Chondrocyte (in vitro differentiated cells): ENCODE results near the gene AUTS2. TPM values are rescaled to one million over a fixed set of nuclear protein-coding genes. Genes with fewer than 3 reads are reported as not detected.

Source experiments
- DNase-seq: peaks from one replicate; pipeline ENCODE4 v3.0.0; 2021; ENCODE audit warnings: mixed read lengths, low spot score
- H3K27ac Mint-ChIP-seq: one replicate; pipeline ENCODE4 v1.8.0; 2021; ENCODE audit warnings: mild to moderate bottlenecking, moderate library complexity, mixed read lengths; ENCODE audit not compliant: unreplicated experiment
- H3K27me3 Mint-ChIP-seq: 2 replicates; pipeline ENCODE4 v1.8.0; 2021; ENCODE audit warnings: low read depth, mixed read lengths
- H3K36me3 Mint-ChIP-seq: 2 replicates; pipeline ENCODE4 v1.8.0; 2021; ENCODE audit warnings: low read depth, mixed read lengths
- H3K4me1 Mint-ChIP-seq: 2 replicates; pipeline ENCODE4 v1.8.0; 2021; ENCODE audit warnings: low read depth, mild to moderate bottlenecking, mixed read lengths
- H3K4me3 Mint-ChIP-seq: one replicate; pipeline ENCODE4 v1.8.0; 2021; ENCODE audit warnings: mild to moderate bottlenecking, moderate library complexity, mixed read lengths; ENCODE audit not compliant: unreplicated experiment
- H3K9me3 Mint-ChIP-seq: 2 replicates; pipeline ENCODE4 v1.8.0; 2021; ENCODE audit warnings: low read depth, mixed read lengths
- total RNA-seq: library from RNA; stranded (reverse); gene quantifications from 3 replicates; pipeline ENCODE4 v1.2.1, GENCODE V29; 2021
- TF ChIP-seq, protein P1 (sequence below): fragments of 200-600 bp; sonication (generic); IDR thresholded peaks from 2 replicates; pipeline ENCODE4 v1.5.0; 2021; ENCODE audit warnings: antibody characterized with exemption, mild to moderate bottlenecking, moderate library complexity

Gene AUTS2
- total RNA-seq, 1 donor from 2014 or later: 31.5 TPM

DNA sequence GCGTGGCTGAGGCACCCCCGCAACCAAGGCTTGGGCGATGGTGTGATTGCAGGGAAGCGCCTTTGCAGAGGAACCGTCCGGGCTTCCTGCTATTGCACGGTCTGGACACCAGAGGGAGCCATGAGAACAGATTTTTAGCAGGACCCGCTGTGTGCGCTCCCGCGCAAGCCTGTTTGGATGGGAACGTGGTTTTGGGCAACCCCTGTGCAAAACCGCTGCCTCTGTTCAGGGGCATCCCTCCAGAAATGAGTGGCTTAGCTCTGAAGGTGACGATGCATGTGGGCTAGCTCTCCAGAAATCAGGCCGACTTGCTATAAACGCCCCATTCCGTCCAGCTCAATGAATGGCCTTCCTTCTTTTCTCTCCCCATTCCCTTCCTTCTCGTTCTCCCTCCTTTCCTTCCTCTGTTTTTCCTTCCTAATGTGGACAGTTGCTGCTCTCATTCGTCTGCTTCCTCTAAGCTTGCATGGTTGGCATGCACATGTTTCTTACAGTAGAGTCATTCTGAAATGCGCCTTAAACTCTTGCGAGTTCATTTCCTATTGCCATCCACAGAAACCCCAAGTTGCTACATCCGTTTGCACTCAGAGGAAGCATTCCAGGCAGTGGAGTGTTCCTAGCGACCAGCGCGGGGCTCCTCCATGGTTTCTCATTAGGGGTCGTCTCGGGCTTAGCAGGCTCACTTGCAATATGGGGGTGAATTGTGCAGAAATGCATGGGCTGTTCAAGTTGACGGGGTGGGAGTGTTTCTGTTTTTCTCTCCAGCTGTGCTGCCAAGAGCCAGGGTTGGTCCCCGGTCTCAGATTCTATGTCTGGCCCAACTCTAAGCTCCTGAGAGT is 1231.2 kb downstream of the AUTS2 start:
- Mint-ChIP-seq H3K4me1 (peaks cover 14% of the 10 kb centered on the region), H3K9me3 (no peaks in the 10 kb centered on the region), H3K4me3 (peak overlapping the region; percentile 57), H3K27ac (no peak overlapping the region), H3K36me3 (no peaks in the 10 kb centered on the region), H3K27me3 (peaks cover 18% of the 10 kb centered on the region)
- no peak for DNase-seq
- TF ChIP-seq, protein P1, sequence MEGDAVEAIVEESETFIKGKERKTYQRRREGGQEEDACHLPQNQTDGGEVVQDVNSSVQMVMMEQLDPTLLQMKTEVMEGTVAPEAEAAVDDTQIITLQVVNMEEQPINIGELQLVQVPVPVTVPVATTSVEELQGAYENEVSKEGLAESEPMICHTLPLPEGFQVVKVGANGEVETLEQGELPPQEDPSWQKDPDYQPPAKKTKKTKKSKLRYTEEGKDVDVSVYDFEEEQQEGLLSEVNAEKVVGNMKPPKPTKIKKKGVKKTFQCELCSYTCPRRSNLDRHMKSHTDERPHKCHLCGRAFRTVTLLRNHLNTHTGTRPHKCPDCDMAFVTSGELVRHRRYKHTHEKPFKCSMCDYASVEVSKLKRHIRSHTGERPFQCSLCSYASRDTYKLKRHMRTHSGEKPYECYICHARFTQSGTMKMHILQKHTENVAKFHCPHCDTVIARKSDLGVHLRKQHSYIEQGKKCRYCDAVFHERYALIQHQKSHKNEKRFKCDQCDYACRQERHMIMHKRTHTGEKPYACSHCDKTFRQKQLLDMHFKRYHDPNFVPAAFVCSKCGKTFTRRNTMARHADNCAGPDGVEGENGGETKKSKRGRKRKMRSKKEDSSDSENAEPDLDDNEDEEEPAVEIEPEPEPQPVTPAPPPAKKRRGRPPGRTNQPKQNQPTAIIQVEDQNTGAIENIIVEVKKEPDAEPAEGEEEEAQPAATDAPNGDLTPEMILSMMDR: peak; percentile 90

DNA sequence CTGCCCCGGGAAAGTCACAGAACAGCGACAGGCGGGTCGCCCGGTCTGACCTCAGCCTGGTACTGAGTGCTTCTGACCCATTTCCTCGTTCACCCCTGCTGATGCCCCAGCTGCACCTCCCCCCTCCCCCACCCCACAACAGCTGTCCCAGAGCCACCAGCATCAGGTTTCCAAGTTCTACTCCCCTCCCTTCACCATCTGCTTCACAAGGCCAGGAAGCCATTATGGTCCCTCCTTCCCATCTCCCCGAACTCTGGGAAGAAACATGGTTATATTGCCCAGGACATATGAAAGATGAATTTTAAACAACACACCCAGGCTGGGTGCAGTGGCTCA is 1231.8 kb downstream of the AUTS2 start:
- Mint-ChIP-seq H3K4me1 (peaks cover 14% of the 10 kb centered on the region), H3K27me3 (peaks cover 17% of the 10 kb centered on the region), H3K27ac (no peak overlapping the region), H3K9me3 (peaks cover under 1% of the 10 kb centered on the region), H3K4me3 (no peak overlapping the region), H3K36me3 (no peaks in the 10 kb centered on the region)
- DNase-seq: no peak
- TF ChIP-seq, protein P1: no peak

DNA sequence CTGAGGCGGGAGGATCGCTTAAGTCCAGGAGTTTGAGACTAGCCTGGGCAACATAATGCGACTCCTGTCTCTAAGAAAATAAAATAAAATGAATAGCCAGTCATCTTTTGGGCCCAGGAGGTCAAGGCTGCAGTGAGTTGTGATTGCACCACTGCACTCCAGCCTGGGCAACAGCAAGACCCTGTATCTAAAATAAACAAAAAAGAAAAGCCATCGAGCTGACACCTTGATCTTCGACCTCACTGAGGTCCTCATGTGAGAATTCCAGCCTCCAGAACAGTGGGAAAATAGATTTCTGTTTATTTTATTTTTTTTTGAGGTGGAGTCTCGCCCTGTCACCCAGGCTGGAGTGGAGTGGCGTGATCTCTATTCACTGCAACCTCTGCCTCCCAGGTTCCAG is 1232.2 kb downstream of the AUTS2 start:
- TF ChIP-seq, protein P1: no peak
- H3K4me1 Mint-ChIP-seq: peaks cover 14% of the 10 kb centered on the region
- H3K27ac Mint-ChIP-seq: no peak overlapping the region
- peaks cover 13% of the 10 kb centered on the region for H3K27me3 Mint-ChIP-seq
- H3K36me3 Mint-ChIP-seq: no peaks in the 10 kb centered on the region
- H3K9me3 Mint-ChIP-seq: peaks cover 4% of the 10 kb centered on the region
- DNase-seq: no peak
- no peak overlapping the region for H3K4me3 Mint-ChIP-seq

DNA sequence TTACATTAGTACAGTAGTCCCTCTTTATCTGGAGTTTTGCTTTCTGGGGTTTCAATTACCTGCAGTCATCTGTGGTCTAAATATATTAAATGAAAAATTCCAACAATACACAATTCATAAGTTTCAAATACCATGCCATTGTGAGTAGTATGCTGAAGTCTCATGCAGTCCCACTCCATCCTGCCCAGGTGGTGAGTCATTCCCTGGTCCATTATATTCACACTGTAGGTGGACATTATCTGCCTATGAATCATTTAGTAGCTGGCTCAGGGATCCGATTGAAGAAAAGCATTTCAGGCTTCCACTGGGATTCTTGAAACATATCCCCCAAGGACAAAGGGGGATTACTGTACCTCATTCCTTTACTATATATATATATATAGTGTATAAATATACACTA is 1235.5 kb downstream of the AUTS2 start:
- TF ChIP-seq, protein P1: no peak
- H3K4me3 Mint-ChIP-seq: no peak overlapping the region
- peaks cover 2% of the 10 kb centered on the region for H3K36me3 Mint-ChIP-seq
- H3K27ac Mint-ChIP-seq: no peak overlapping the region
- peaks cover 4% of the 10 kb centered on the region for H3K27me3 Mint-ChIP-seq
- DNase-seq: no peak
- H3K4me1 Mint-ChIP-seq: peaks cover 14% of the 10 kb centered on the region
- peaks cover 7% of the 10 kb centered on the region for H3K9me3 Mint-ChIP-seq

DNA sequence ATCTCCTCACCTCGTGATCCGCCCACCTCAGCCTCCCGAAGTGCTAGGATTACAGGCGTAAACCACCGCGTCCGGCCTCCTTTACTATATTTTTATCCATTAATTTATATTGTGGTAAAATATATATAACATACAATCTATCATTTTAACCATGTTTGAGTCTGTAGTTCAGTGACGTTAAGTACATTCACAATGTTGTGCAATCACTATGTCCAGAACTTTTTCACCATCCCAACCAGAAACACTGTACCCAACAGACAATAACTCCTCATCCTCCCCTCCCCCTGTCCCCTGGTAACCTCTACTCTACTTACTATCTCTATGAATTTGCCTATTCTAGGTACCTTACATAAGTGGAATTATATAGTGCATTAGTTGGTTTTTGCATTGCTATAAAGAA is 1236.1 kb downstream of the AUTS2 start:
- DNase-seq: no peak
- Mint-ChIP-seq H3K36me3 (peaks cover 2% of the 10 kb centered on the region), H3K27me3 (peaks cover 4% of the 10 kb centered on the region), H3K4me1 (peaks cover 9% of the 10 kb centered on the region), H3K27ac (no peak overlapping the region), H3K9me3 (peaks cover 9% of the 10 kb centered on the region), H3K4me3 (no peak overlapping the region)
- TF ChIP-seq, protein P1: no peak
